Stimulated activated CD8-positive, alpha-beta memory T cell treated with anti-CD3 and anti-CD28 coated beads, Interleukin-2, amount 100 ng/mL, for 48 hours (primary cell): ENCODE results near the gene CHST11.

Experiments used
- DNase-seq, 2 donors: peaks; one replicate each; pipeline ENCODE4 v3.0.0-alpha.2; 2020; ENCODE audit warnings: low read depth in 2 of 2

CHST11 gene

GRCh38 chr12:104697186-104697585 lies 240.4 kb downstream of the CHST11 start:
- DNase-seq: no peak

- no peak for DNase-seq
Observed at GRCh38 chr12:104698871-104699270, 242.1 kb downstream of the CHST11 start.

GRCh38 chr12:104699489-104700190 lies 242.9 kb downstream of the CHST11 start:
- DNase-seq: no peak

- no peak for DNase-seq
Observed at GRCh38 chr12:104700324-104700723, 243.6 kb downstream of the CHST11 start.

GRCh38 chr12:104701301-104701700 lies 244.6 kb downstream of the CHST11 start:
- no peak for DNase-seq

- no peak for DNase-seq
Observed at GRCh38 chr12:104701756-104702155, 245.0 kb downstream of the CHST11 start.

- DNase-seq: no peak
Observed at GRCh38 chr12:104702565-104703139, 245.9 kb downstream of the CHST11 start.

GRCh38 chr12:104703372-104703771 lies 246.6 kb downstream of the CHST11 start:
- DNase-seq: no peak

GRCh38 chr12:104704224-104704779 lies 247.6 kb downstream of the CHST11 start:
- no peak for DNase-seq

GRCh38 chr12:104707194-104707593 lies 250.4 kb downstream of the CHST11 start:
- DNase-seq: no peak

- no peak for DNase-seq
Observed at GRCh38 chr12:104707794-104708558, 251.2 kb downstream of the CHST11 start.

- DNase-seq: no peak
Observed at GRCh38 chr12:104708891-104709290, 252.1 kb downstream of the CHST11 start.

GRCh38 chr12:104709692-104710435 lies 253.1 kb downstream of the CHST11 start:
- no peak for DNase-seq

- no peak for DNase-seq
Observed at GRCh38 chr12:104710940-104711689, 254.4 kb downstream of the CHST11 start.

GRCh38 chr12:104712477-104712876 lies 255.7 kb downstream of the CHST11 start:
- no peak for DNase-seq

- DNase-seq: no peak
Observed at GRCh38 chr12:104712968-104713367, 256.2 kb downstream of the CHST11 start.

- DNase-seq: no peak
Observed at GRCh38 chr12:104713444-104713843, 256.7 kb downstream of the CHST11 start.

- DNase-seq: no peak
Observed at GRCh38 chr12:104714369-104714768, 257.6 kb downstream of the CHST11 start.

- no peak for DNase-seq
Observed at GRCh38 chr12:104716172-104716571, 259.4 kb downstream of the CHST11 start.

- DNase-seq: no peak
Observed at GRCh38 chr12:104718304-104718929, 261.7 kb downstream of the CHST11 start.
